Endodermal cell (in vitro differentiated cells): ENCODE measurements around the gene ZNF83. TPM values are rescaled to one million over a fixed set of nuclear protein-coding genes. Genes with fewer than 3 reads are reported as not detected.

ENCODE experiments used
- DNase-seq: peaks from one replicate; pipeline ENCODE4 v3.0.0-alpha.2; 2017
- H3K27ac ChIP-seq: 2 replicates; pipeline ENCODE4 v1.5.1; 2013; ENCODE audit warnings: mild to moderate bottlenecking, low read depth, low read length, moderate library complexity
- H3K27me3 ChIP-seq: 2 replicates; pipeline ENCODE4 v1.6.1; 2013; ENCODE audit warnings: mild to moderate bottlenecking, low read length, moderate library complexity; ENCODE audit not compliant: insufficient read depth, control insufficient read depth, poor library complexity, severe bottlenecking
- H3K36me3 ChIP-seq: 2 replicates; pipeline ENCODE4 v1.7.0; 2013; ENCODE audit warnings: mild to moderate bottlenecking, low read length, moderate library complexity; ENCODE audit not compliant: control insufficient read depth, insufficient read depth
- H3K4me1 ChIP-seq: one replicate; pipeline ENCODE4 v1.7.0; 2013; ENCODE audit warnings: low read length; ENCODE audit not compliant: control insufficient read depth, insufficient read depth
- H3K4me3 ChIP-seq: 2 replicates; pipeline ENCODE4 v1.5.1; 2013; ENCODE audit warnings: mild to moderate bottlenecking, low read length, moderate library complexity
- H3K9ac ChIP-seq: 2 replicates; pipeline ENCODE4 v1.6.1; 2013; ENCODE audit warnings: mild to moderate bottlenecking, low read length, moderate library complexity; ENCODE audit not compliant: poor library complexity, severe bottlenecking; ENCODE audit errors: extremely low read depth
- H3K9me3 ChIP-seq: 2 replicates; pipeline ENCODE4 v1.6.1; 2013; ENCODE audit warnings: mild to moderate bottlenecking, low read length, moderate library complexity; ENCODE audit not compliant: control insufficient read depth
- H3K27ac Mint-ChIP-seq: 2 replicates; pipeline ENCODE4 v1.8.0; 2020; ENCODE audit warnings: mixed read lengths
- H3K27me3 Mint-ChIP-seq: 2 replicates; pipeline ENCODE4 v1.8.0; 2021; ENCODE audit warnings: mild to moderate bottlenecking, mixed read lengths; ENCODE audit not compliant: insufficient read depth
- H3K36me3 Mint-ChIP-seq: 2 replicates; pipeline ENCODE4 v1.8.0; 2020; ENCODE audit warnings: low read depth, mixed read lengths
- H3K4me1 Mint-ChIP-seq: 2 replicates; pipeline ENCODE4 v1.8.0; 2020; ENCODE audit warnings: mixed read lengths
- H3K4me3 Mint-ChIP-seq: 2 replicates; pipeline ENCODE4 v1.8.0; 2020; ENCODE audit warnings: mild to moderate bottlenecking, moderate library complexity, mixed read lengths
- H3K9me3 Mint-ChIP-seq: 2 replicates; pipeline ENCODE4 v1.8.0; 2020; ENCODE audit warnings: mild to moderate bottlenecking, mixed read lengths
- WGBS, 2 experiments: methylation state at CpG; one replicate each; pipeline versions ENCODE4 v1.1.5 to v1.1.7; 2013; ENCODE audit warnings: missing lambda C conversion rate in 2 of 2, mixed read lengths in 1 of 2; ENCODE audit not compliant: insufficient coverage in 1 of 2, insufficient read length in 1 of 2; 5-methylcytosine and 5-hydroxymethylcytosine counted together
- total RNA-seq, 2 donors: library from RNA; stranded (reverse); fragmentation: NEBNext Ultra II Directional in 1 of 2; extraction: Animal tissue kit (Norgen Biotek cat#: 25700) in 1 of 2; gene quantifications; 2 replicates in 1 of 2; 3 replicates in 1 of 2; pipeline ENCODE4 v1.2.1, GENCODE V29; 2021
- TF ChIP-seq, protein P1 (sequence below): fragments of 200-600 bp; sonication (generic); conservative IDR thresholded peaks from 2 replicates; pipeline ENCODE4 v1.5.0; 2021; ENCODE audit warnings: antibody characterized with exemption, mild to moderate bottlenecking

The ZNF83 gene
- total RNA-seq, 2 donors from 2014 or later, result 59.0 to 88.7 TPM

DNA sequence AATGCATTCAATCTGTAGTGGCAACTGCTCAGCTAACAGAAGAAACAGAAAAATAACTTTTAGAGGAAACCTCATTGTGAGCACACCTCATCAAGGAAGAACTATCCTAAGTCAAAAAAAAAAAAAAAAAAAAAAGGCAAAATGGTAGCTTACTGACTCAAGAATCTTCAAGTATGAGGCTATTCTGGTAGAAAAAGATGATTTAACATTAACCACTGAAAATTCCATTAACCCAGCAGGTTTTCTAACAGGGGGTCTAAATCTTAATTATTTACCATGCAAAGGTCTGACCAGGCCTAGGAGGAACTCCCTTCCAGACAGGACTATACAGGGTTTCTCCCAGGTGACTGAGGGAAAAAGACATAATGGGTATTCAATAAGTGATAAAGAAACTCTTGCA is 28.4 kb upstream of the ZNF83 start:
- H3K9me3 ChIP-seq, result no peaks in the 10 kb centered on the region
- H3K4me1 ChIP-seq, result no peaks in the 10 kb centered on the region
- peaks cover 72% of the 10 kb centered on the region for H3K36me3 ChIP-seq
- Mint-ChIP-seq H3K4me3 (no peak overlapping the region), H3K9me3 (no peaks in the 10 kb centered on the region), H3K27me3 (no peaks in the 10 kb centered on the region), H3K4me1 (peaks cover 15% of the 10 kb centered on the region), H3K36me3 (peaks cover 54% of the 10 kb centered on the region), H3K27ac (no peak overlapping the region)
- H3K27ac ChIP-seq, result no peak overlapping the region
- no peak overlapping the region for H3K9ac ChIP-seq
- TF ChIP-seq, protein P1, sequence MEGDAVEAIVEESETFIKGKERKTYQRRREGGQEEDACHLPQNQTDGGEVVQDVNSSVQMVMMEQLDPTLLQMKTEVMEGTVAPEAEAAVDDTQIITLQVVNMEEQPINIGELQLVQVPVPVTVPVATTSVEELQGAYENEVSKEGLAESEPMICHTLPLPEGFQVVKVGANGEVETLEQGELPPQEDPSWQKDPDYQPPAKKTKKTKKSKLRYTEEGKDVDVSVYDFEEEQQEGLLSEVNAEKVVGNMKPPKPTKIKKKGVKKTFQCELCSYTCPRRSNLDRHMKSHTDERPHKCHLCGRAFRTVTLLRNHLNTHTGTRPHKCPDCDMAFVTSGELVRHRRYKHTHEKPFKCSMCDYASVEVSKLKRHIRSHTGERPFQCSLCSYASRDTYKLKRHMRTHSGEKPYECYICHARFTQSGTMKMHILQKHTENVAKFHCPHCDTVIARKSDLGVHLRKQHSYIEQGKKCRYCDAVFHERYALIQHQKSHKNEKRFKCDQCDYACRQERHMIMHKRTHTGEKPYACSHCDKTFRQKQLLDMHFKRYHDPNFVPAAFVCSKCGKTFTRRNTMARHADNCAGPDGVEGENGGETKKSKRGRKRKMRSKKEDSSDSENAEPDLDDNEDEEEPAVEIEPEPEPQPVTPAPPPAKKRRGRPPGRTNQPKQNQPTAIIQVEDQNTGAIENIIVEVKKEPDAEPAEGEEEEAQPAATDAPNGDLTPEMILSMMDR, result no peak
- DNase-seq, result no peak
- H3K27me3 ChIP-seq, result no peaks in the 10 kb centered on the region
- no peak overlapping the region for H3K4me3 ChIP-seq

DNA sequence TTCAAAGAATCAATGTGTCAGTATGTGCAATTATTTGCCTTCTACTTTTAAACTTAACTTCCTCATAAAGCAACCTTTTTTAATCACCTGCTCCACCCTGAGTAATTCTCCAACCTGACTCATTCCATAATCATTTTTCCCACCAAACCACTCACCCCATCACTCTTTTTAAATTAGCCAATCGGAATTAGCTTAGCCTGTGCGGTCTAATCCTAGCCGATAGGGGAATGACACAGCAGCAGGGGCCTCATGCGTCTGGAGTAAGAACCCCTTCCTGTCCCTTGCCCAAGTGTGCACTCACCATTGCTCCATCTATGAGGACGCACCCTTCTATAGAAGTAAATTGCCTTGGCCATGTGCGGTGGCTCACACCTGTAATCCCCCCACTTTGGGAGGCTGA is 27.4 kb upstream of the ZNF83 start:
- no peak for DNase-seq
- no peak overlapping the region for H3K9ac ChIP-seq
- Mint-ChIP-seq H3K27ac (no peak overlapping the region), H3K4me1 (peaks cover 15% of the 10 kb centered on the region), H3K9me3 (no peaks in the 10 kb centered on the region), H3K27me3 (no peaks in the 10 kb centered on the region), H3K4me3 (no peak overlapping the region), H3K36me3 (peaks cover 54% of the 10 kb centered on the region)
- peaks cover 72% of the 10 kb centered on the region for H3K36me3 ChIP-seq
- no peaks in the 10 kb centered on the region for H3K9me3 ChIP-seq
- no peak overlapping the region for H3K4me3 ChIP-seq
- 90 to 96% methylated on average over 5 to 6 of the region's 6 CpGs for WGBS, 2 experiments
- no peak overlapping the region for H3K27ac ChIP-seq
- no peaks in the 10 kb centered on the region for H3K27me3 ChIP-seq
- TF ChIP-seq, protein P1, result no peak
- H3K4me1 ChIP-seq, result no peaks in the 10 kb centered on the region

DNA sequence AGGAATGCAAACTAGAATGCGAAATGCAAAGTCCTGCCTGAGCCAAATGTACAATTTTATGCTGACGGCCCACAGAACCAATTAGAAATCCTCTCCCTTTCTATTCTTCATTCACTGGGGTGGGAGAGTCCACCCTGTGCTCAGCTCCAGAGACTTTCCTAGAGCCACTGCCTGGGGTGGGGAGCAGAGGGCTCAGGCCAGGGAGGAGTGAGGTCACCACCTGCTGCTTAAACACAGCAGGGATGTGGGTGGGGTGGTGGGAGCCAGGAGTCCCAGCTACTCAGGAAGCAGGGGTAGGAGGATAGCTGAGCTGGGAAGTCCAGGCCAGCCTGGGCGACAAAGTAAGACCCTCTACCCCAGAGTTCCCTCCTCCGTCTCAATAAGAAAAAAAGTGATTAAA is 26.9 kb upstream of the ZNF83 start:
- H3K36me3 Mint-ChIP-seq, result peaks cover 56% of the 10 kb centered on the region
- H3K4me1 Mint-ChIP-seq, result peaks cover 20% of the 10 kb centered on the region
- no peaks in the 10 kb centered on the region for H3K9me3 Mint-ChIP-seq
- TF ChIP-seq, protein P1, result no peak
- 87 to 92% methylated on average over 4 of the region's 4 CpGs for WGBS, 2 experiments
- DNase-seq, result no peak
- Histone ChIP-seq H3K27me3 (no peaks in the 10 kb centered on the region), H3K36me3 (peaks cover 73% of the 10 kb centered on the region), H3K4me3 (no peak overlapping the region), H3K4me1 (no peaks in the 10 kb centered on the region), H3K9me3 (no peaks in the 10 kb centered on the region), H3K9ac (no peak overlapping the region), H3K27ac (no peak overlapping the region)
- H3K4me3 Mint-ChIP-seq, result no peak overlapping the region
- H3K27me3 Mint-ChIP-seq, result no peaks in the 10 kb centered on the region
- no peak overlapping the region for H3K27ac Mint-ChIP-seq
